ENCODE data around the gene SPECC1L.

DNA sequence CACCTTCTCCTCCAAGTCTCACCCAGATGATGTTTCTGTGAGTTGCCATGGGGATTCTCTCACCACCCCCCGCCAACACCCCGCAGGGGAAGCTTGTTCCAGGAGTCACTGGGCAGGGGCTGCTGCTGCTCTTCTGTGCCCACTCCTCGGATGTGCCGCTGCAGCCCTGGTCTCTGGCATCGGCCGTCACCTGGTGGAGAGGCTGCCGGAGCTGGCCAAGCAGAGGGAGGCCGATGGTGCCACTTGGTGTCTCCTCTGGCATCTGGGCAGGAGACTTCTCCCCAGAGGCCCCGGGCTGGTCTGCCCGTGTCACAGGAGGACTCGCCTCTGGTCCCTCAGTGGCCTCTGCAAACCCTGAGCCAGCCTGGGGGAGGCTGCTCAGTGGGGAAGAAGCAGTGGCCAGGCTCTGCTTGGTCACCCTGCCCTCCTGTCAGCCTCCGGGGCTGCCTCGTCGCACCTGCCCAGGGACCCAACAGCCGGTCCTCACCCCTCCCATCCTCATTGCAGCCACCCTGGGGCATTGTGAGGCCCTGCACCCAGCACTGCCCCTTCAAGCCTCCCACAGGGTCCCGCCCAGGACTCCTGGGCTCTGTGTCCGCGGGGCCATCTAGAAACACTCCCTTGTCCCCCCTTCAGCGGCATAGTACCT, 156.3 kb downstream of the SPECC1L start:
- TF ChIP-seq, protein P1, sequence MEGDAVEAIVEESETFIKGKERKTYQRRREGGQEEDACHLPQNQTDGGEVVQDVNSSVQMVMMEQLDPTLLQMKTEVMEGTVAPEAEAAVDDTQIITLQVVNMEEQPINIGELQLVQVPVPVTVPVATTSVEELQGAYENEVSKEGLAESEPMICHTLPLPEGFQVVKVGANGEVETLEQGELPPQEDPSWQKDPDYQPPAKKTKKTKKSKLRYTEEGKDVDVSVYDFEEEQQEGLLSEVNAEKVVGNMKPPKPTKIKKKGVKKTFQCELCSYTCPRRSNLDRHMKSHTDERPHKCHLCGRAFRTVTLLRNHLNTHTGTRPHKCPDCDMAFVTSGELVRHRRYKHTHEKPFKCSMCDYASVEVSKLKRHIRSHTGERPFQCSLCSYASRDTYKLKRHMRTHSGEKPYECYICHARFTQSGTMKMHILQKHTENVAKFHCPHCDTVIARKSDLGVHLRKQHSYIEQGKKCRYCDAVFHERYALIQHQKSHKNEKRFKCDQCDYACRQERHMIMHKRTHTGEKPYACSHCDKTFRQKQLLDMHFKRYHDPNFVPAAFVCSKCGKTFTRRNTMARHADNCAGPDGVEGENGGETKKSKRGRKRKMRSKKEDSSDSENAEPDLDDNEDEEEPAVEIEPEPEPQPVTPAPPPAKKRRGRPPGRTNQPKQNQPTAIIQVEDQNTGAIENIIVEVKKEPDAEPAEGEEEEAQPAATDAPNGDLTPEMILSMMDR (conservative IDR thresholded peaks at IDR 0.05; ENCODE audit: low read length) = no peak
- TF ChIP-seq EZH2phosphoT487 (IDR thresholded peaks at IDR 0.05; ENCODE audit: borderline replicate concordance) = no peak

Measured in Loucy (cell line).